Dermis microvascular lymphatic vessel endothelial cell (primary cell): Measurements from ENCODE around the gene C15orf62. TPM values are rescaled to one million over a fixed set of nuclear protein-coding genes. Genes with fewer than 3 reads are reported as not detected.

Experiments used
- DNase-seq, 2 donors: peaks; one replicate each; pipeline versions ENCODE4 v3.0.0 to v3.0.0-alpha.2; 2010; ENCODE audit warnings: low read depth in 2 of 2
- total RNA-seq: library from RNA; depleted of rRNA; stranded (reverse); fragments of >200 nt; gene quantifications from 2 replicates; pipeline ENCODE4 v1.2.1, GENCODE V29; 2014

C15orf62 gene
- total RNA-seq, 1 donor from 2014 or later = 0.39 TPM

DNA sequence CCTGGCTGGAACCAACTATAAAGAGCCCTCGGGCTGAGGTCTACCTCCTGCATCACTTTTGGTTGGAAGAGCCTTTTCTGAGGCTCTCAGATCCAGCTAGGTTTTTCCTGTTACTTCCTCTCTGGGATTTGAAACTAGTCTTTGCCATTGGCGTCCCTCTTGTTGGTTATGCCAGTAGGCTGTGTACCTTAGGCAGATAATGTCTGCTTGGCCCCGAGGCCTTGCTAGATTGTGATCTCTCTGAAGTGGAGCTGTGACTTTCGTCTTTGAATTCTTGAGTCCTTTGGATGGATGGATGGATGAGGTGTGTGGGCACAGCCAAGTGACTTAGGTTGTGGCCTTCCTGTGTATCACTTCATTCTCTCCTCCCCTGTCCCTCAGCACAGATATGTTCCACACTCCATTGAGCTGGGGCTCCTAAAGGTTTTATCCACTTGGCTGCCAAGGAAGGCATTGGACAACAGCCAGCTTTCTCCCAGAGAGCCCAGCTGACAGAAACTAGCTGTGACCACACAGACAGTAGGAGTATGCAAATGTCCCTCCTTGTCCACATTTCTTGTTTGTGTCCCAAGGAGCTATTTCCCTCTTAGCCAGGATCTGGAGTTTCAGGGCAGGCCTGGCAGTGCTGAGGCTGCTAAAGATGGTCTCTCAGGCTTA lies 45.4 kb downstream of the C15orf62 start:
- no peak for DNase-seq

- DNase-seq = no peak
Measured at GRCh38 chr15:40819048-40819447, 49.3 kb downstream of the C15orf62 start.

DNA sequence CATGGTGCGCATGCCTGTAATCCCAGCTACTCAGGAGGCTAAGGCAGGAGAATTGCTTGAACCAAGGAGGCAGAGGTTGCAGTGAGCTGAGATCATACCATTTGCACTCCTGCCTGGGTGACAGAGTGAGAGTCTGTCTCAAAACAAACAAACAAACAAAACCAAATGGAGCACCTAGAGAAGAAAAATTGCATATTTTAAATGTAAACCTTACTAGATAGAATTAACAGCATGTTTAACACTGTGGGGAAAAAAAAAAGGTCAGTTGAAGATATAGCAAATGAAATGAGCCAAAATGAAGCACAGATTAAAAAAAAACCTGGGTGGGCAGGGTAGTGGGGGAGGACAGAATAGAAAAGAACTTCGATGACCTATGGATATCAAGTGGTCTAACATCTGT lies 51.4 kb downstream of the C15orf62 start:
- no peak for DNase-seq

Other genes starting within 250 kb of the C15orf62 start
- gene CCDC32, start 204.9 kb upstream of the C15orf62 start, total RNA-seq = 16.9 and 19.7 TPM in 2 replicates
- 9.9 and 11.1 TPM in 2 replicates for gene RPUSD2, start 200.7 kb upstream of the C15orf62 start, total RNA-seq
- gene KNL1, start 175.7 kb upstream of the C15orf62 start, total RNA-seq = 5.1 and 14.2 TPM in 2 replicates
- 3.7 and 5.9 TPM in 2 replicates for gene RAD51, start 74.8 kb upstream of the C15orf62 start, total RNA-seq
- 15.7 and 19.6 TPM in 2 replicates for gene RMDN3, start 14.7 kb upstream of the C15orf62 start, total RNA-seq
- 9.9 and 23.0 TPM in 2 replicates for gene GCHFR, start 5.9 kb upstream of the C15orf62 start, total RNA-seq
- 18.7 and 20.7 TPM in 2 replicates for gene ZFYVE19, start 37.1 kb downstream of the C15orf62 start, total RNA-seq
- gene DNAJC17, start 37.5 kb downstream of the C15orf62 start, total RNA-seq = 16.4 and 22.6 TPM in 2 replicates
- gene PPP1R14D, start 58.7 kb downstream of the C15orf62 start, total RNA-seq = not detected in 2 replicates
- 0.90 and 1.1 TPM in 2 replicates for gene SPINT1, start 74.1 kb downstream of the C15orf62 start, total RNA-seq
- gene RHOV, start 104.3 kb downstream of the C15orf62 start, total RNA-seq = under 0.01 TPM in 1 of 2 replicates, not detected in the other
- 33.9 and 53.5 TPM in 2 replicates for gene VPS18, start 124.5 kb downstream of the C15orf62 start, total RNA-seq
- gene DLL4, start 159.4 kb downstream of the C15orf62 start, total RNA-seq = 76.5 and 79.2 TPM in 2 replicates
- gene CHAC1, start 183.5 kb downstream of the C15orf62 start, total RNA-seq = 1.4 and 1.9 TPM in 2 replicates